NCI-H524 (cell line): Measurements from ENCODE around the gene URB1.

Source experiments
- DNase-seq, 2 experiments: peaks; one replicate each; lab custom pipeline; 2025; lab: John Stamatoyannopoulos, UW

The URB1 gene

GRCh38 chr21:32347351-32347750, 45.5 kb downstream of the URB1 start:
- no peak for DNase-seq

- DNase-seq: no peak
Observed at GRCh38 chr21:32346951-32347350, 45.9 kb downstream of the URB1 start.

GRCh38 chr21:32340863-32341848, 51.7 kb downstream of the URB1 start:
- DNase-seq: peak in 1 of 2 experiments; percentile 48

- DNase-seq: no peak
Observed at GRCh38 chr21:32338209-32338921, 54.4 kb downstream of the URB1 start.

- DNase-seq: peak; percentile 56 to 74
Observed at GRCh38 chr21:32337206-32337605, 55.6 kb downstream of the URB1 start.

GRCh38 chr21:32336711-32337110, 56.1 kb downstream of the URB1 start:
- DNase-seq: peak; percentile 63 to 90

- peak; percentile 69 to 86 for DNase-seq
Observed at GRCh38 chr21:32335601-32336575, 56.9 kb downstream of the URB1 start.

GRCh38 chr21:32334980-32335531, 57.8 kb downstream of the URB1 start:
- peak; percentile 99 for DNase-seq

GRCh38 chr21:32333953-32334673, 58.7 kb downstream of the URB1 start:
- DNase-seq: no peak

- no peak for DNase-seq
Observed at GRCh38 chr21:32332463-32332951, 60.3 kb downstream of the URB1 start.

- DNase-seq: peak in 1 of 2 experiments; percentile 60
Observed at GRCh38 chr21:32331444-32332305, 61.1 kb downstream of the URB1 start.

GRCh38 chr21:32330784-32331311, 62.0 kb downstream of the URB1 start:
- DNase-seq: no peak

GRCh38 chr21:32329776-32330175, 63.0 kb downstream of the URB1 start:
- DNase-seq: no peak

GRCh38 chr21:32329331-32329730, 63.5 kb downstream of the URB1 start:
- no peak for DNase-seq

- no peak for DNase-seq
Observed at GRCh38 chr21:32328595-32328994, 64.2 kb downstream of the URB1 start.

- no peak for DNase-seq
Observed at GRCh38 chr21:32325706-32326105, 67.1 kb downstream of the URB1 start.

GRCh38 chr21:32322676-32323075, 70.1 kb downstream of the URB1 start:
- no peak for DNase-seq

GRCh38 chr21:32322103-32322502, 70.7 kb downstream of the URB1 start:
- DNase-seq: no peak

GRCh38 chr21:32321480-32321879, 71.3 kb downstream of the URB1 start:
- no peak for DNase-seq
